Measurements from ENCODE around the gene ESPNL.
A peak's percentile ranks its signal among the peaks of the same experiment; 100 is the strongest.

Gene ESPNL

GRCh38 chr2:238143239-238143951 is 43.3 kb downstream of the ESPNL start:
- DNase-seq, result peak; percentile 89

DNA sequence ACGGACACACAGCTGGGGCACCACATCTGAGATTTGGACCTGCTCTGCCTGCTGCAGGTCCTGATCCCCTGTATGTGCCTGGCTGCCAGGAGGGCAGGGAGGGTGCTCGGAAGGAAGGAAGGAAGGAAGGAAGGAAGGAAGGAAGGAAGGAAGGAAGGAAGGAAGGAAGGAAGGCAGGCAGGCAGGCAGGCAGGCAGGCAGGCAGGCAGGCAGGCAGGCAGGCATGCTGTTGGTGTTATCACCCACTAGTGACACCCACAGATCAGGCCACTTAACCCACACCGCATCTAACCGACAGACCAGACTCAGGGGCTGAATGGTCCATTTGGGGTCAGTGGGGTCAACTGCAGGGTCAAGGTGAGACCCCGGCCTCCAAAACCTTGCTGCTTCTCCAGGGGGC is 44.1 kb downstream of the ESPNL start:
- DNase-seq, result no peak

DNA sequence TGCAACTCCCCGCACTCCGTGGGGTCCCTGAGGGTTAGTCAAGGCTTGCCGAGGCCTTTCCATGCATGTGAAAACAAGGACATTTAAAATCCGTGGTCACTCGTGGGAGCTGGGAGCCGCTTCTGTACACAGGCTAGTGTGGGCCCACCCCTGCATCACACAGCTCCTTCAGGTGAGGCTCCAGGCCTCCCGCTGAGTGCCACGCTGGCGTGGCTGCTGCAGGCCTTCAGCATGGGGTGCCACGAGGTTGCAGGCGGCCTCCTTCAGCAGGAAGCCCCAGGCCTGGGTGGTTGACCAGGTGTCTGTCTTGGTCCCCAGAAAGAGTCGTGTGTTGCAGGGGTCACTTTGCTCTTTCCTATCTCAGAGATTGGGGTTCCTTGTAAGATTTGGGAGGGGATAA is 44.9 kb downstream of the ESPNL start:
- no peak for DNase-seq

- DNase-seq, result no peak
Measured at GRCh38 chr2:238145851-238146250, 45.7 kb downstream of the ESPNL start.

DNA sequence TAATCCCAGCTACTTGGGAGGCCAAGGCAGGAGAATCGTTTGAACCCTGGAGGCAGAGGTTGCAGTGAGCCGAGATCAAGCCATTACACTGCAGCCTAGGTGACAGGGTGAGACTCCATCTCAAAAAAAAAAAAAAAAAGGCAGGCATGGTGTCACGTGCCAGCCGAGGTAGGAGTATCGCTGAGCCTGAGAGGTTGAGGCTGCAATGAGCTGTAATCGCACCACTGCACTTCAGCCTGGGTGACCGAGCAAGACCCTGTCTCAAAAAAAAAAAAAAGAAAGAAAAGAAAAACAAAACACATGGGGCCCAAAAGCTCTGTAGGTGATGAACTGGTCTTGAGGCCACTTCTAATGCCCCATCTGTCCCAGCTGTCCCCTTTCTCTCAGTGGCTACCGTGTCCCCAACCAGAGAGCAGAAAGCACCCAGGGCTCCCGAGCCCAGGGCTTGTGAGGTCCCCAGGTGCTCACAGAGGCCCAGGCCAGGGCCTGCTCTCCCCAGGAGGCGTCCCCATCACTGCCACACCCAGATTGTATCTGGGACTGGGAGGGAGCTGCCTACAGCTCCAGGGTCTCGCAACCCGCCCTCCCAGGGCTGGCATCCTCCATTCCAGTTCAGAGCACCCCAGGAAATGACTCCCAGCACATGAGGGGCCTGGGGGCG is 46.9 kb downstream of the ESPNL start:
- DNase-seq, result no peak

DNA sequence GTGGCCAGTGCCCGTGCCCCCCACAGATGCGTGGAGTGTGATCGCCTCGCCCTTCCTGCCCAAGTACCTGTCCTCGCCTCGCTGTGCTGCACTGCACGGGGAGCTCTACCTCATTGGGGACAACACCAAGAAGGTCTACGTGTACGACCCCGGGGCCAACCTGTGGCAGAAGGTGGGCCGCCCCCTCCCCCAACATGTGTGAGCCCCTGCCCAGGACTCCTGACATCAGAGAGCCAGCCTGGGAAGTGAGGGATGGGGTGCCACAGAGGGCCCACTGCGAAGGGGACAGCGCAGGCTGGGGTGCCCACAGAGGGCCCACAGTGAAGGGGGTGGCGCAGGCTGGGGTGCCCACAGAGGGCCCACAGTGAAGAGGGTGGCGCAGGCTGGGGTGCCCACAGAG is 48.8 kb downstream of the ESPNL start:
- DNase-seq, result no peak

DNA sequence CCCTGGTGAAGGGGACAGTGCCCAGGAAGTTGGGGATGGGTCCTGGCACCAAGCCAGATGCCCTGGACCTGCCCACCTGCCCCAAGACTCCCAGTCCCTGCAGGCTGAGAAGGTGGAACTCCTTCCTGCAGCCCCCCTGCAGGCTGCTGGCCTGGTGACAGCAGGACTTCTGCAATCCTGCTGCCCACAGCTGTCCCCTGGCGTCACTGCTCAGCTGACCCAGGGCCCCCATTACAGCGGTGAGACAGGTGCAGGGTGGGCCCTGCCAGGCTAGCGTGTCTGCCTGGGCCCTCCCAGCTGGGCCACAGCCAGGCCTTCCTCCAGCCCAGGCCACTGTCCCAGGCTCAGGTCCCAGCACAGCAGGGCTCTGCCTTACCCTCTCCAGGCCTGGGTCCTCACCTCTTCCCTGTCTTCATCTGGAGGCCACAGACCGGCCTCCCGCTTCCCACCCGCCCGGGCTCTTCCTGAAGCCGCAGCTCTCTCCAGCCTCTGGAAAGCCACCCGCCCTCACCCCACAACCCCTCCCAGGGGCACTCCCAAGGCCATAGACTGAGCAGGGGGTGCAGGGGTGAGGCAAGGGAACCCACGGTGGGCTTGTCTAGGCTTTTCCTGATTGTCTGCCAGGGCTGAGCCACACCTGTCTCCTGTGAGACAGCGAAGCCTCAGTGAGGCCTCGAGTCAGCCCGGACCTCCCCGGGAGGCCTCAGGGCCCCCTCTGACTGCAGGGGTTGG is 49.9 kb downstream of the ESPNL start:
- no peak for DNase-seq

GRCh38 chr2:238150686-238151085 is 50.5 kb downstream of the ESPNL start:
- DNase-seq, result no peak

DNA sequence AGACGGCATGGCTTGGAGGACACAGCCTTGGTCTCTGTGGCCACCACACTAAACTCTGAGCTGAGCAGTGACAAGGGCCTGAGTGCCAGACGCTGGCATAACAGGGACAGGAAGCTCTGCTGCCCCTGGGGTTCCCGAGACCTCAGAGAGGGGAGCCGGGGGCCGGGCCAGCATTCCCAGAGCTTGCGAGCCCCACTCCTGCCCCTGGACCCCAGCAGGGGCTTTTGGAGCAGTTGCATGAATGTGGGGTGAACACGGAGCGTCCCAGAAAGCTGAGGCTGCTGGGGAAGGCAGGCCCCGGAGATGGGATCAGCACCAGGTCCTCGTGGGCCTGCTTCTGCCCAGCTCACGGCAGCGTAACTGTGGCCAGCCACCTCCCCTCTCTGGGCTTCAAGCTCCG is 51.1 kb downstream of the ESPNL start:
- DNase-seq, result no peak

DNA sequence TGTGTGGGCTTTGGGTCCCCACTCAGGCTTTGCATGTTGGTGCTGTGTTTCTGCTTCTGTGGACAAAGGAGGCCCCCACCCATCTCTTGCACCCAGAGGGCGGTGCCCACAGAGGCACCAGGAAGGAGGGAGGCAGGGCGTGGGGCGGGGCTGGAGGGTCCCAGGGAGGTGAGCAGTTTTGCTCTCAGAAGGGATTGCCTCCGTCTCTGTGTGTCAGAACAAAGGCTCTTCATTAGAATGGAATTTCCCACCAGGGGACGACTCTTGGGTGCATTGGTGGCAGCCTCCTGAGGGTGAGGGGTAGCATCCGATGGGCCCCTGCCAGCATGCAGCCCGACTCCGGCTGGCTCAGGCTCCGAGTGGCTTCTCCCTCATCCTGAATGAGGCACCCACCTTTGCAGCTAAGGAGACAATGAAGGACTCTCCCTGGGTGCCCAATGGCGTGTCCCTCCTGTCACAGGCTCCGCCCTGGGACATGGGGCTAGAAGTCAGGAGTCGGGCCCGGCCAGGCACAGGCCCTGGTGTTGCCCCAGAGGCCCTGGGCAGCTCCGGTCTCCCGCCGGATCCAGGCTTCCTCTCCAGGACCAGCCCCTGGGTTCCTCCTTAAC is 51.6 kb downstream of the ESPNL start:
- no peak for DNase-seq

DNA sequence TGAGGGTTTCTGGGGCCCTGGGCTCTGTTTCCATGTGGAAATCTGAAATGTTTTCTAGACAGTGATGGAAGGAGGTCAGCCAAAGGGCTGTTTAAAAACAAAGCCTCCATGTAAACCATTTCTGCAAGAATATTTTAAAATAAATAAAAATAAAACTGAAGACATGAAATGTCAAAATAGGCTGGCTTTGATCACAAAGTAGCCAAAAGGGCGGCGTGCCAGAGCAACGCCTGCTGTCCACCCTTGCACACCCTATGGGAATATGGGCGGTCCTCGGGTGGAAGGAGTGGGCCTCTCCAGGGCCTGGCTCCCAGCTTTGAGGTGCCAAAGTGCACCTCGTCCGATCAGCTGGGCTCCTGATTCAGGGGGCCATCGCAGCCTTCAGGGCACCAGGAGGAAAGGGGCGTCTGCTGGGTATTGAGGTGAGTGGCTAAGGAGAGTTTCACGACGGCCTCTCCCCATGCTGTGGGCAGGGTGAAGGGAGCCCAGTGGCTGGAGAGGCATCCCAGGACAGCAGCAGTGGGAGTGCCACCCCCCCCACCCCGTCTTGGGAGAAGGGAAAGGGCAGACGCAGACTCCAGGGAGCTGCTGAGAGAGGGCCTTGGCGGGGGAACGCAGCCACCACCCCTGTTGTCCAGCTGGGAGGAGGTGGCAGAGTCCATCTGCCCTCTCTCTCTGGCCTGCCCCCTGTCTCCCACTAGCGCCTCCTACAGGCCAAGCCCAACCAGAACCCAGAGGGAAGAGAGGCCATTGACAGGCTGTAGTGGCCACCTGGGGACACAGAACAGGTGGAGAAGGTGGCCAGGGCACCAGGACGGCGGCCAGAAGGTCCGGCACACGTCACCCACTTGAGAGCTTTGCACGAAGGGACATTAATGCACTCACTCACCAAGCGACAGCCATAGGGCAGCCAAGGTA is 52.9 kb downstream of the ESPNL start:
- no peak for DNase-seq

GRCh38 chr2:238154570-238154969 is 54.4 kb downstream of the ESPNL start:
- DNase-seq, result no peak

- no peak for DNase-seq
Measured at GRCh38 chr2:238155051-238155760, 55.1 kb downstream of the ESPNL start.

GRCh38 chr2:238155761-238156694 is 55.9 kb downstream of the ESPNL start:
- no peak for DNase-seq

DNA sequence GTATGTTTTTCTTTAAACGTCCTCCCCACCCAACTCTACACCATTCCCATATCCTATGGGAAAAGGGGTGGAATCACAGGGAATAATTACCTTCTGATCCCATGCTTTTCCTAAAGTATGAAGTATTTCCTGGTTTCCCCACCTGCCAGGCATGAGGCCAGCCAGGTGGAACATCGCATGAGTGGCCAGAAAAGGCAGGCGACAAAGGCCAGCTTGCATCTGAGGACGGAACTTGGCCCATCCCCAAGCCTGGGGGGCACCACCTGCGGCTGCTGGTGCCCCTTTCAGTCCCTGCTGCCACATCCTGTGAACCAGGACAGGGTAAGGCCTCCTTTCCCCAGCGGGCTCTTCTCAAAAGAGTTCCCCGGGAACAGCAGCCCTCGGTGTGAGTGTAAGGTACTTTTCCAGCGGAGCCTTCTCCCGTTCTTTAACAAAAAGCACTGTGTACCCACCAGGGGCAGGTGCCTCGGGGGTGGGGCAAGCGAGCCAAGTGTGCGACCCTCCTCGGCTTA is 57.4 kb downstream of the ESPNL start:
- no peak for DNase-seq

- no peak for DNase-seq
Measured at GRCh38 chr2:238158018-238158508, 57.9 kb downstream of the ESPNL start.

DNA sequence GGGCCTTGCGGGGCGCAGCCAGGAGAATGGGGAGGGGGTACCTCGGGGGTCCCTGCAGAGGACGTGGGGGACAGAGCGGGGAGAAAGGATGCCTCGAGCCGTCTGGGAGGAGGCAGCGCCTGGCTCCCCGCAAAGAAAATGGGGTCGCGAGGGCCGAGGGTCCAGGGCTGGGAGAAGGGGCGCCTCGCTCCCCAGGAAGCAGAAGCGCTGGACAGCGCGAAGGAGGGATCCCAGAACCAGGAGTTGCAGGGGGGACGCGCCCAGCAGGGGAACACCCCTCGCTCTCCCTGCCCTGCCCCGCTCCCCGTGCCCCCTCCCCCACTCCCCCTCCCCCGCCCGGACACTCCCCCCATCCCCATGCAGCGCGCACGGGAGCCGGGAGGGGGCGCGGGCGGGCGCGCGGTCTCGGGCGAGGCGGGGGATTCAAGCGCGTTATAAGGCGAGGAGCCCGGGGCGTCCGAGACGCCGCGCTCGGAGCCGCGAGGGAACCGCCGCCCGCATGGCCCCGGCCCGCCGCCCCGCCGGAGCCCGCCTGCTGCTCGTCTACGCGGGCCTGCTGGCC is 58.5 kb downstream of the ESPNL start, which contains the start of gene ERFE:
ERFE (plus strand) TSS at position 462 of the 562 bp plus-strand sequence; CDS start at position 500, 38 bp downstream.
- peak; percentile 95 for DNase-seq

- no peak for DNase-seq
Measured at GRCh38 chr2:238159071-238159539, 59.0 kb downstream of the ESPNL start.

GRCh38 chr2:238159661-238160205 is 59.6 kb downstream of the ESPNL start:
- DNase-seq, result no peak

Data from 8988T (cell line).